ENCODE measurements around the gene AMOTL1.

- TF ChIP-seq POLR2A (IDR thresholded peaks at IDR 0.05; ENCODE audit: low read depth, low read length) (no peak), EZH2 (IDR thresholded peaks at IDR 0.05; ENCODE audit: borderline replicate concordance, low read depth, low read length, severe bottlenecking) (no peak), CTCF (IDR thresholded peaks at IDR 0.05; ENCODE audit: extremely low read depth in 1 of 2, insufficient read depth in 1 of 2, low read depth in 1 of 2, low read length in 2 of 2) (no peak), JUN (IDR thresholded peaks at IDR 0.05; ENCODE audit: borderline replicate concordance, insufficient read depth, insufficient read length, low read depth) (no peak), POLR2AphosphoS5 (IDR thresholded peaks at IDR 0.05; ENCODE audit: insufficient read depth, low read depth, low read length) (no peak), MAX (IDR thresholded peaks at IDR 0.05; ENCODE audit: insufficient read depth, insufficient read length) (no peak), FOS (IDR thresholded peaks at IDR 0.05; ENCODE audit: borderline replicate concordance, insufficient read depth, low read length) (no peak), GATA2 (IDR thresholded peaks at IDR 0.05; ENCODE audit: insufficient read depth, insufficient read length, low read depth, low read length) (no peak), MYC (IDR thresholded peaks at IDR 0.05; ENCODE audit: low read depth, low read length) (no peak)
These were observed 39.0 kb upstream of the AMOTL1 start for GRCh38 chr11:94728966-94729751.

Data from endothelial cell of umbilical vein (primary cell).